GM12865 (cell line): Measurements from ENCODE around the gene SLC4A4.

Experiments used
- DNase-seq: peaks from one replicate; pipeline ENCODE4 v3.0.0; 2010; ENCODE audit warnings: low read depth
- H3K4me3 ChIP-seq: 2 replicates; pipeline ENCODE4 v1.5.1; 2011; ENCODE audit warnings: mild to moderate bottlenecking, low read depth, low read length, control low read depth
- TF ChIP-seq, protein P1 (sequence below): IDR thresholded peaks from 2 replicates; pipeline ENCODE4 v1.5.1; 2011; ENCODE audit warnings: low read length, control low read depth, low read depth, inconsistent platforms; ENCODE audit not compliant: insufficient read depth; ENCODE audit errors: missing control alignments

SLC4A4 gene

DNA sequence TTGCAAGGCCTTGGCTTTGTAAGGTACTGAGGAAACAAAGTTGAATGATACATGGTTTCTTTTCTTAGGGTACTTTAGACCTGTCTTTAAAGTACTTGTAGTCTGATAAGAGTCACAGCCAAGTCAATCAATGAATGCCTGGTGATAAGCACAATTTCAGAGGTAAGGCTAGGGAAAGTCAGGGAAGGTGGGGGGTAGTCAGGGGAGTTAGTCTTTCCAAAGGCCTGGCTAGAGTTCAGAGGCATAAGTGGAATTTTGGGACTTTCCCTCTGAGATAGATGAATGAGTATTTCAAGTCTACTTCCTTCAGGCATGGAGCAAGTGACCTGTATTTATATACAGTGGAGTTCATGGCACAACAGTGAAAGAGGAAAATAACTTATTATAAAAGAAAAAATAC lies 78.3 kb downstream of the SLC4A4 start:
- TF ChIP-seq, protein P1, sequence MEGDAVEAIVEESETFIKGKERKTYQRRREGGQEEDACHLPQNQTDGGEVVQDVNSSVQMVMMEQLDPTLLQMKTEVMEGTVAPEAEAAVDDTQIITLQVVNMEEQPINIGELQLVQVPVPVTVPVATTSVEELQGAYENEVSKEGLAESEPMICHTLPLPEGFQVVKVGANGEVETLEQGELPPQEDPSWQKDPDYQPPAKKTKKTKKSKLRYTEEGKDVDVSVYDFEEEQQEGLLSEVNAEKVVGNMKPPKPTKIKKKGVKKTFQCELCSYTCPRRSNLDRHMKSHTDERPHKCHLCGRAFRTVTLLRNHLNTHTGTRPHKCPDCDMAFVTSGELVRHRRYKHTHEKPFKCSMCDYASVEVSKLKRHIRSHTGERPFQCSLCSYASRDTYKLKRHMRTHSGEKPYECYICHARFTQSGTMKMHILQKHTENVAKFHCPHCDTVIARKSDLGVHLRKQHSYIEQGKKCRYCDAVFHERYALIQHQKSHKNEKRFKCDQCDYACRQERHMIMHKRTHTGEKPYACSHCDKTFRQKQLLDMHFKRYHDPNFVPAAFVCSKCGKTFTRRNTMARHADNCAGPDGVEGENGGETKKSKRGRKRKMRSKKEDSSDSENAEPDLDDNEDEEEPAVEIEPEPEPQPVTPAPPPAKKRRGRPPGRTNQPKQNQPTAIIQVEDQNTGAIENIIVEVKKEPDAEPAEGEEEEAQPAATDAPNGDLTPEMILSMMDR = no peak
- H3K4me3 ChIP-seq = no peak overlapping the region

DNA sequence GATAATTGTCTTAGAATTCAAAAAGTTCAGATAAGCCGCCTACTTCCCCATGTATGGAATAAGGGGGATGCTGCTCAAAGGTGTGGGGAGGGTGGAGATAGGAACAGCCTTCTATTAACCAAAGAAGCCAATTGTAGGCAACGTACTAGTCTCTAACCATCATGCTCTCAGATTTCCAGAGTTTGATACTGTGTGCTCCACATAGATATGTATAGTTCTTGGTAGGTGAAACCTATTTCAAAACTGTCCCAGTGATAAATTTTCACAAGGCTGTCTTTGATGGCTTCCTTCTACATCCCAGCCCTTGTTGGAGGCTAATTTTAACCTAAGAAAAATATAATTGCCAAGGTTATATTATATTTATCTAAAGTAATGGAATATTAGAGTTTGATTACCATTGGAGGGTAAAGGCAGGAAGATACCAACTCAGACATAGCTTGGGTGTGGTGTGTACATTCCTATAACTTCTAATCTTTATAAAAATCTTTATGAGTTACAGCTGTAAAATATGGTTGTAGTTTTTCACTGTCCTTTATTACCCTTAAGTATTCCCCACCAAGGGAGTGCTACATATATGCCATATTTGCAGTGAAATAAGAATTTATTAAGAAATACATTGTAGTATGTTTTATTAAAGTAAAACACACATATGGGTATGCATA lies 87.7 kb downstream of the SLC4A4 start:
- DNase-seq = no peak
- no peak overlapping the region for H3K4me3 ChIP-seq
- TF ChIP-seq, protein P1 = no peak

More for the DNA sequence above, 78.3 kb downstream of the SLC4A4 start:
- DNase-seq = no peak

DNA sequence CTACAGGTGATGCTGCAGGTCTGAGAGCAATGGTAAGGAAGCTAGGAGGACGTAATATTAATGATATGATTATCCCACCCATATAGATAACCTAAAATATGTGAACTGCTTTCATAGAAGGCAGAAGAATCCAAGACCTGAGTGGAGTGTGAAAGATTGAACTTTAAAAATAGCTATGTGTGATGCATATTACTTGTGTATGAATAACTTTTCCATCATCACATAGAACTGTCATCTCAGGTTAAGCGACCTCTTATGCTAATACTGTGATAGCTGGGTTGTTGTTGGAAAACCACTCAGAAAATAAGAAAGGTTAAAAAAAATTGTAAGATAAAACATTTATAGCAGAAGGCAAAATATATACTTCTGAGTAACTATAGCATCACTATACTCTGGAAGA lies 90.3 kb downstream of the SLC4A4 start:
- H3K4me3 ChIP-seq = no peak overlapping the region
- DNase-seq = no peak
- TF ChIP-seq, protein P1 = no peak

DNA sequence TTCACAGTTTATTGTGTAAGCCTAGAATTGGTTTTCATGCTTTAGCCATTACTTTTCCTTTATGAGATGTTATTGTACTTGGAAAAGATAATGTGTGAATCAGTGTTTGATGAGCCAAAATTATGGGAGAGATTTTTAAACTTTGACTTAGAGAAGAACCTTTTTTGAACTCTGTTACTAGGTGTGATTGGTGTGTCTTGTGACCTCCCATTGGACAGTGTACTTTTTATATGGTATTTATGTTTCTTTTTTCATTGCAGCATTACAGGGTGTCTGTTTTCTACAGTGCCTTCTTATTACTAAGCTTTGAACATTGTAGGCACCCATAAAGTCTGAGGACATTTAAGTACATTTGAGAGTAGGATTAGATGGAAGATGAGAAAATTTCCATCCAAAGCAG lies 91.1 kb downstream of the SLC4A4 start:
- TF ChIP-seq, protein P1 = no peak
- DNase-seq = no peak
- H3K4me3 ChIP-seq = no peak overlapping the region

DNA sequence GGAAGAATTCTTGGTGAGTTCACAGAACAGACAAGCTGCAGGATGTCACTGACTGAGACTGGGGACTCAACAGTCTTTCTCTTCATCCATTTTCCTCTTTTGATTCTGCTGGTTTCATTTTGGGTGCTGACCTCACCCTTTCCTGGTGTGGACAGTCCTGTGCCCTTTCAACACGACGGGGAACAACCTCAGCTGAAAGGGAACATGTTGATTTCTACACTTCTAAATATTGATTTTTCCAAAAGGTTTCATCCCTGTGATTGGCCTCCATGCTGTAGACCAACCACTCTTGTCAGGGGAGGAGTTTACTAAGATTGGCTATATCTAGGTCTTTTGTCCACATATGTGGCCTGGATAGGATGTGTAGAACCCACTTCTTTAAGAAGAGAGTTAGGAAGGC lies 91.8 kb downstream of the SLC4A4 start:
- no peak for DNase-seq
- no peak overlapping the region for H3K4me3 ChIP-seq
- TF ChIP-seq, protein P1 = no peak

DNA sequence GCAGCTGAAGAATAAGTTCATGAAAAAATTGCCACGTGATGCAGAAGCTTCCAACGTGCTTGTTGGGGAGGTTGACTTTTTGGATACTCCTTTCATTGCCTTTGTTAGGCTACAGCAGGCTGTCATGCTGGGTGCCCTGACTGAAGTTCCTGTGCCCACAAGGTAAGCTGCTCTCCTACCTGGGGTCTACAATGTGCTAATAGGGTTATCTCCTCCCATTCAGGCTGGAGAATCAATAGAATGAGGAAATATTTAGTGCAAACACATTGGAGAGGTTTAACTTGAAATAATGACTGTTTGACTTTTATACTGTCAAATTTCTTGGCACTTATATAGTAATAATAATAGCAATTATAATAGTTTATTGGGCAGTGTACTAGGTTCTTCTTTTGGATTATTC lies 101.8 kb downstream of the SLC4A4 start:
- no peak overlapping the region for H3K4me3 ChIP-seq
- DNase-seq = no peak
- TF ChIP-seq, protein P1 = no peak
